HepG2 (cell line): Measurements from ENCODE around the gene FCMR. TPM values are rescaled to one million over a fixed set of nuclear protein-coding genes. Genes with fewer than 3 reads are reported as not detected.

Experiments
- MED13 ChIP-seq: sonication (generic); formaldehyde crosslinking; IDR thresholded peaks from 2 replicates; pipeline ENCODE4 v1.5.0; 2020; ENCODE audit warnings: missing genetic modification reagents
- MXI1 ChIP-seq: IDR thresholded peaks from 3 replicates; pipeline ENCODE4 v1.6.1; 2012; ENCODE audit warnings: low read depth, low read length, inconsistent platforms, borderline replicate concordance
- SAP130 ChIP-seq: IDR thresholded peaks from 2 replicates; pipeline ENCODE4 v1.6.1; 2016; ENCODE audit warnings: low read depth
- SNAI1 ChIP-seq: sonication (generic); formaldehyde crosslinking; IDR thresholded peaks from 2 replicates; pipeline ENCODE4 v1.5.0; 2020; ENCODE audit warnings: mild to moderate bottlenecking, missing genetic modification reagents, borderline replicate concordance
- STAT5B ChIP-seq: sonication (generic); formaldehyde crosslinking; IDR thresholded peaks from 2 replicates; pipeline ENCODE4 v1.4.0; 2020; ENCODE audit warnings: missing genetic modification reagents
- ZSCAN22 ChIP-seq: sonication (generic); formaldehyde crosslinking; IDR thresholded peaks from 2 replicates; pipeline ENCODE4 v1.4.0; 2020; ENCODE audit warnings: mild to moderate bottlenecking, missing genetic modification reagents
- polyA plus RNA-seq, 8 experiments: library from polyadenylated mRNA; depleted of rRNA in 3 of 8; stranded (reverse) in 7 of 8; unstranded in 1 of 8; fragments of >200 nt; fragmentation: Illumina TruSeq in 4 of 8; extraction: Trizol in 4 of 8; gene quantifications; 2 replicates each; pipeline versions ENCODE4 v1.2.1 to v1.2.3, GENCODE V29; 2011 to 2016; ENCODE audit warnings: low read depth in 4 of 8, missing spikeins in 1 of 8, mixed read lengths in 1 of 8; ENCODE audit not compliant: insufficient read depth in 1 of 8
- total RNA-seq, 5 experiments: library from RNA; depleted of rRNA; stranded (reverse); fragments of >200 nt; fragmentation: Illumina TruSeq; extraction: Trizol; gene quantifications; 2 replicates each; pipeline ENCODE4 v1.2.3, GENCODE V29; 2016; ENCODE audit warnings: low read depth in 1 of 5
- TF ChIP-seq, protein P1 (sequence below): sonication (generic); formaldehyde crosslinking; conservative IDR thresholded peaks from 2 replicates; pipeline ENCODE4 v1.4.0; 2020; ENCODE audit warnings: mild to moderate bottlenecking, missing genetic modification reagents, moderate library complexity
- TF ChIP-seq, protein P2 (sequence below): sonication (generic); formaldehyde crosslinking; IDR thresholded peaks from 2 replicates; pipeline ENCODE4 v1.4.0; 2020; ENCODE audit warnings: mild to moderate bottlenecking, missing genetic modification reagents
- TF ChIP-seq, protein P3 (sequence below): IDR thresholded peaks from 2 replicates; pipeline ENCODE4 v1.6.1; 2016; ENCODE audit warnings: missing genetic modification reagents, missing compliant biosample characterization
- TF ChIP-seq, protein P4 (sequence below): sonication (generic); formaldehyde crosslinking; IDR thresholded peaks from 2 replicates; pipeline ENCODE4 v1.8.1; 2023; ENCODE audit warnings: mild to moderate bottlenecking, missing genetic modification reagents

The FCMR gene
- total and polyA plus RNA-seq, 2 of the 13 experiments (the other 11 are each of a cell fraction or from before 2014, with no cell fraction given) = not detected

DNA sequence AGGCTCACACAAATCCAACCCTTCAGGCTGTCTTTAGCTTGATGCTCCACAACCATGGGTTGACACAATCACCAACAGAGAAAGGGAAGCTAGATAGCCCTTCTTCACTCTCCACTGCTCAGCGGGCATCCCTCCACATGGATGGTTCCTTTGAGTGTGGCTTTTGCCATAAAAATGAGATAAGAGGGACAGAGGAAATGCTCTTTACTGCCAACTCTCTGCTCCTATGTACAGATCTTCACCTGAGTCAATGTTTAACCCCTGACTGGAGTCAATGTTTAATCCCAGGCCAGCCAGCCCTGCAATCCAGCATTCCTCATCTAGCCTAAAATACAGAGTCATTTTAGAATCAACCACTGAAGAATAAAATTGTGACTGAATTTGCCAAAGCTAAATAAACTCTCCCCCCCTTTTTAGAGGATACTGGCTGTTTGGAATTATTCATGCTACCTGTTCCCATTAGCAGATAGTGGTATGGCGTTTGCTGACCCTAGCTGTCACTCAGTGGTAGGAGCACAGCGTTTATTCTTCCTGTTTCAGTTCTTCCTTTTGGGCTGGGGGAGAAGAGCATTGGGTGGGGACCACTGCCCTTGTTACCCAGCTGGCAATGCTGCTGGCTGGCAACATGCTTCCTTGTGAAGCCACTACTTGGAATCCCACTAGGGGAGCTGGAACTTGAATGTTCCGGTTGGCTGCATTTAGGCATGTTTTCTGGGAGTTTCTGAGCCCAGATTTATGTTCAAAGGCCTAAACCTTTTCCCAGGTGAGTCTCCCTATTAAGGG lies 29.8 kb upstream of the FCMR start (continued):
- TF ChIP-seq MXI1 (no peak), MED13 (no peak), ZSCAN22 (no peak), STAT5B (no peak), SNAI1 (CRISPR knock-in tag) (no peak), SAP130 (CRISPR knock-in tag) (peak; percentile 48; the same call in 1 of the 2 replicates)
- TF ChIP-seq, protein P1, sequence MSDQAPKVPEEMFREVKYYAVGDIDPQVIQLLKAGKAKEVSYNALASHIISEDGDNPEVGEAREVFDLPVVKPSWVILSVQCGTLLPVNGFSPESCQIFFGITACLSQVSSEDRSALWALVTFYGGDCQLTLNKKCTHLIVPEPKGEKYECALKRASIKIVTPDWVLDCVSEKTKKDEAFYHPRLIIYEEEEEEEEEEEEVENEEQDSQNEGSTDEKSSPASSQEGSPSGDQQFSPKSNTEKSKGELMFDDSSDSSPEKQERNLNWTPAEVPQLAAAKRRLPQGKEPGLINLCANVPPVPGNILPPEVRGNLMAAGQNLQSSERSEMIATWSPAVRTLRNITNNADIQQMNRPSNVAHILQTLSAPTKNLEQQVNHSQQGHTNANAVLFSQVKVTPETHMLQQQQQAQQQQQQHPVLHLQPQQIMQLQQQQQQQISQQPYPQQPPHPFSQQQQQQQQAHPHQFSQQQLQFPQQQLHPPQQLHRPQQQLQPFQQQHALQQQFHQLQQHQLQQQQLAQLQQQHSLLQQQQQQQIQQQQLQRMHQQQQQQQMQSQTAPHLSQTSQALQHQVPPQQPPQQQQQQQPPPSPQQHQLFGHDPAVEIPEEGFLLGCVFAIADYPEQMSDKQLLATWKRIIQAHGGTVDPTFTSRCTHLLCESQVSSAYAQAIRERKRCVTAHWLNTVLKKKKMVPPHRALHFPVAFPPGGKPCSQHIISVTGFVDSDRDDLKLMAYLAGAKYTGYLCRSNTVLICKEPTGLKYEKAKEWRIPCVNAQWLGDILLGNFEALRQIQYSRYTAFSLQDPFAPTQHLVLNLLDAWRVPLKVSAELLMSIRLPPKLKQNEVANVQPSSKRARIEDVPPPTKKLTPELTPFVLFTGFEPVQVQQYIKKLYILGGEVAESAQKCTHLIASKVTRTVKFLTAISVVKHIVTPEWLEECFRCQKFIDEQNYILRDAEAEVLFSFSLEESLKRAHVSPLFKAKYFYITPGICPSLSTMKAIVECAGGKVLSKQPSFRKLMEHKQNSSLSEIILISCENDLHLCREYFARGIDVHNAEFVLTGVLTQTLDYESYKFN (CRISPR knock-in tag) = peak; percentile 66
- TF ChIP-seq, protein P2, sequence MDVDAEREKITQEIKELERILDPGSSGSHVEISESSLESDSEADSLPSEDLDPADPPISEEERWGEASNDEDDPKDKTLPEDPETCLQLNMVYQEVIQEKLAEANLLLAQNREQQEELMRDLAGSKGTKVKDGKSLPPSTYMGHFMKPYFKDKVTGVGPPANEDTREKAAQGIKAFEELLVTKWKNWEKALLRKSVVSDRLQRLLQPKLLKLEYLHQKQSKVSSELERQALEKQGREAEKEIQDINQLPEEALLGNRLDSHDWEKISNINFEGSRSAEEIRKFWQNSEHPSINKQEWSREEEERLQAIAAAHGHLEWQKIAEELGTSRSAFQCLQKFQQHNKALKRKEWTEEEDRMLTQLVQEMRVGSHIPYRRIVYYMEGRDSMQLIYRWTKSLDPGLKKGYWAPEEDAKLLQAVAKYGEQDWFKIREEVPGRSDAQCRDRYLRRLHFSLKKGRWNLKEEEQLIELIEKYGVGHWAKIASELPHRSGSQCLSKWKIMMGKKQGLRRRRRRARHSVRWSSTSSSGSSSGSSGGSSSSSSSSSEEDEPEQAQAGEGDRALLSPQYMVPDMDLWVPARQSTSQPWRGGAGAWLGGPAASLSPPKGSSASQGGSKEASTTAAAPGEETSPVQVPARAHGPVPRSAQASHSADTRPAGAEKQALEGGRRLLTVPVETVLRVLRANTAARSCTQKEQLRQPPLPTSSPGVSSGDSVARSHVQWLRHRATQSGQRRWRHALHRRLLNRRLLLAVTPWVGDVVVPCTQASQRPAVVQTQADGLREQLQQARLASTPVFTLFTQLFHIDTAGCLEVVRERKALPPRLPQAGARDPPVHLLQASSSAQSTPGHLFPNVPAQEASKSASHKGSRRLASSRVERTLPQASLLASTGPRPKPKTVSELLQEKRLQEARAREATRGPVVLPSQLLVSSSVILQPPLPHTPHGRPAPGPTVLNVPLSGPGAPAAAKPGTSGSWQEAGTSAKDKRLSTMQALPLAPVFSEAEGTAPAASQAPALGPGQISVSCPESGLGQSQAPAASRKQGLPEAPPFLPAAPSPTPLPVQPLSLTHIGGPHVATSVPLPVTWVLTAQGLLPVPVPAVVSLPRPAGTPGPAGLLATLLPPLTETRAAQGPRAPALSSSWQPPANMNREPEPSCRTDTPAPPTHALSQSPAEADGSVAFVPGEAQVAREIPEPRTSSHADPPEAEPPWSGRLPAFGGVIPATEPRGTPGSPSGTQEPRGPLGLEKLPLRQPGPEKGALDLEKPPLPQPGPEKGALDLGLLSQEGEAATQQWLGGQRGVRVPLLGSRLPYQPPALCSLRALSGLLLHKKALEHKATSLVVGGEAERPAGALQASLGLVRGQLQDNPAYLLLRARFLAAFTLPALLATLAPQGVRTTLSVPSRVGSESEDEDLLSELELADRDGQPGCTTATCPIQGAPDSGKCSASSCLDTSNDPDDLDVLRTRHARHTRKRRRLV (CRISPR knock-in tag) = no peak
- TF ChIP-seq, protein P3, sequence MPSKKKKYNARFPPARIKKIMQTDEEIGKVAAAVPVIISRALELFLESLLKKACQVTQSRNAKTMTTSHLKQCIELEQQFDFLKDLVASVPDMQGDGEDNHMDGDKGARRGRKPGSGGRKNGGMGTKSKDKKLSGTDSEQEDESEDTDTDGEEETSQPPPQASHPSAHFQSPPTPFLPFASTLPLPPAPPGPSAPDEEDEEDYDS = peak; percentile 37; the same call in 1 of the 2 replicates
- TF ChIP-seq, protein P4, sequence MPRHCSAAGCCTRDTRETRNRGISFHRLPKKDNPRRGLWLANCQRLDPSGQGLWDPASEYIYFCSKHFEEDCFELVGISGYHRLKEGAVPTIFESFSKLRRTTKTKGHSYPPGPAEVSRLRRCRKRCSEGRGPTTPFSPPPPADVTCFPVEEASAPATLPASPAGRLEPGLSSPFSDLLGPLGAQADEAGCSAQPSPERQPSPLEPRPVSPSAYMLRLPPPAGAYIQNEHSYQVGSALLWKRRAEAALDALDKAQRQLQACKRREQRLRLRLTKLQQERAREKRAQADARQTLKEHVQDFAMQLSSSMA = 0 out of 2 replicates have a peak, but pooled peaks have one; percentile 23
